ENCODE measurements around the gene NGRN. TPM values are rescaled to one million over a fixed set of nuclear protein-coding genes. Genes with fewer than 3 reads are reported as not detected.

NGRN gene
- total RNA-seq, 4 donors from 2014 or later = 47.9 to 85.1 (median 70.7) TPM

GRCh38 chr15:90295270-90295648, 29.8 kb downstream of the NGRN start:
- no peak for TF ChIP-seq CTCF (IDR thresholded peaks at IDR 0.05; ENCODE audit: low read depth)

GRCh38 chr15:90297021-90297420, 31.5 kb downstream of the NGRN start:
- TF ChIP-seq CTCF (IDR thresholded peaks at IDR 0.05; ENCODE audit: low read depth) = no peak

GRCh38 chr15:90300541-90300940, 35.1 kb downstream of the NGRN start:
- no peak for TF ChIP-seq CTCF (IDR thresholded peaks at IDR 0.05; ENCODE audit: low read depth)

- no peak for TF ChIP-seq CTCF (IDR thresholded peaks at IDR 0.05; ENCODE audit: low read depth)
Observed at GRCh38 chr15:90300988-90301706, 35.7 kb downstream of the NGRN start.

GRCh38 chr15:90301707-90302300, 36.3 kb downstream of the NGRN start:
- TF ChIP-seq CTCF (IDR thresholded peaks at IDR 0.05; ENCODE audit: low read depth) = no peak

GRCh38 chr15:90305932-90306331, 40.5 kb downstream of the NGRN start:
- no peak for TF ChIP-seq CTCF (IDR thresholded peaks at IDR 0.05; ENCODE audit: low read depth)

- TF ChIP-seq CTCF (IDR thresholded peaks at IDR 0.05; ENCODE audit: low read depth) = no peak
Observed at GRCh38 chr15:90306560-90306959, 41.1 kb downstream of the NGRN start.

All from subcutaneous adipose tissue (tissue), 4 donors.